CD4-positive, alpha-beta T cell treated with Interleukin-2 at 100 ng/mL for 4 hours (primary cell): ENCODE results near the gene IGSF9.

Experiments used
- DNase-seq: peaks from one replicate; pipeline ENCODE4 v3.0.0-alpha.2; 2020; ENCODE audit warnings: low spot score

The IGSF9 gene

DNA sequence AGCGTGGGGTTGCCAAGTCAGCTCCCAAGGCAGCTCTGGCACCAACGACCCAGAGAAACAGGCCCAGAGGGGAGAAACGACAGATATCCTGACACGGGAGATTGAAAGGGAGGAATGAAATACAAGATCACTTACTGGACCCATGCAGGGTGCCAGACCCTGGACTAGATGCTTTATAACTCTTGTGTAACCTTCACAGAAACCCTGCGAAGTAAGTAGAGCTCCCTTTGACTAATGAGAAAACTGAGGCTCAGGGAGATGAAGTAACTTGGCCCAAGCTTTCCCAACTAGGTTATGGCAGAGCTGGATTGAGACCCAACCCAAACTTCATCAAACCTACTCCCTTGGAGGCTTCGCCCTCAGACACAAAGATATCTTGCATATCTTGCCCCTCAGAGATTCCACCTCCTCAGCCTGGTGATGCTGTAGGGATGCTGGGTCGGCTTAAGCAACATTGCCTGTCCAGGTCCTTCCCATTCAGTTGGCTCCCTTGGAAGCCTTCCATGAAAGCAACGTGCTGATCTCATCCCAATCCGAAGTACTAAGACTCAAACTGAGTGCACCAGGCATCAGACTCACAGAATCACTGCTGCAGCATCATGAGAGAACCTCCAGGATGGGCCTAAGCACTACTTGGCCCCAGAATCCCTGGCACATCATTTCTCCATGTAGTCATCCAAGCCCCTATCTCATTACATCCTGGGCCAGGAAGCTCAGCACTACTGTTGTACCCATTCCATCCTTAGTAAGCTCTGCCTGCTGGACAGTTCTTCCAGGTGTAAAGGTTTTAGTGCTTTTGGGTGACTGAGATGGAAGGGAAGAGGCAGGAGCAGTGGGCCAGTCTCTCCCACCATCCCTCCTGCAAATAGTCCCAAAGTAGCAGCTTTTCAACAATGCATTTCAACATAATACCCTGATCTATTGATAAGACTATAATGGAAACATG lies 1.1 kb upstream of the IGSF9 start:
- no peak for DNase-seq

DNA sequence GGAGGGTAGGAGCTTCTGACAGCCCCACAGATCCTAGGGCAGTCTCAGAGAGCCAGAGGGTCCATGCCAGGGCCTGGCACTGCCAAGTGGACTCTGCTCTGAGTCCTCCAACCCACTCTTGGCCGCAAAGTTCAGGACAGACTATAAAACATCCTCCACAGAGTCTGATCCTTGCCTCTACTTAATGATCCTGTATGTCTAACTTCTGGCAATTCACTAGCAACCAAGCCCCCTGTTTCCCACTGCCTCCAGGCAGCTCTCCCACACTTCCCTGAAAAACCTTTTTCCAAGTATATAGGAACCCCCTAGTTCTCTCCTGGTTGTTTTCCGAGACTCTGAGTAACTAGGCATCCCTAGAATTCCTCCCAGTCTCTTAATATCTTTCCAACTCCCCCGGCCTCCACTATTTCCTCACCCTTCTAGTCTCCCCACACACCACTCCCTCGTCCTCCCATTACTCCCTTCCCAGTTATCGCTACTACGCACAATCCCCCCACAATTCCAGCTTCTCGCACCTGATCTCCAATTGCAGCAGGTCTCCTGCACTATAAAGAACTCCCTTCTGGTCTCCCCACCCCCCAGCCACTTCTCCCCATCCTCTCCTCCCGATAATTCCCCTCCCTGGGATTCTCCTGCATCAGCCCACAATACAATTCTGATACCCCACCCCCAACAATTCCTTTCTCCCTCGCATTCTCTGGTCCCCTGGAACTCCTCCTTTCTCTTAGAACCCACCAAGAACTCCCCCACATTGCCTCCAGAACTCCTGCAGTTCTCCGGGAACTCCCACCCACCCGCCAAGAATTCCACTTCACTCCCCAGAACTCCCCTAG lies 574 bp downstream of the IGSF9 start:
- no peak for DNase-seq

DNA sequence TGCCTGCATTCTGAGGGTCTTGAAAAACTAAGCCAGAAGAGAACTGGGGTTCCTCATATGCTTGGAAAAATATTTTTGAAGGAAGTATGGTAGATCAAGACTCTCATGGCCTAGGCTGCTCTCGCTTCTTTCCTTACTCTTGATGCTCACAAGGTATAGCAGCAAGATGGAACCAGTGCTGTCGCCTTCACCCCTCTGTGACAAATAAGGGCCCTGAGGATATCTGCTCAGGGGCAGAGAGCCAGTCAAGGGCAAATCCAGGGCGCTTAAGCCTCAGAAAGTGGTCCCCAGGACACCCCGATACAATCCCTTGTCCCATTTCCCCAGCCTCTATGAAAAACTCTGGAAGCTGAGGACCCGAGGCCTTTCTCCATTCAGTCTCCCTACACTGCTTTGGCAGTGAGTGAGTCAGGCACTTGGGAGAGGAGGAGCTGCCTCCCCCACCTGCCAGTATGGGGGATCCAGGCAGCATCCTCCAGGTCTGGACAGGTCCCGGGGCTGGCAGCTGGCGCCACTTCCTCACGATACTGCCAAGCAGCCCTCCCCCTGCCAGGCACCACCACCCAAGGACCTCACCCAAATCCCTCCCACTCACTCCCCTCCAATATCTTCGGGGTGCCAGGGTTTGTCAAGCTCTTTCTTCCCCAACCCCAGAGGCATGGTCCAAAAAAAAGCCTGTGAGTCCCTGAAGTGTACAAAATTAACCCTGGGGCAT lies 1.3 kb downstream of the IGSF9 start:
- DNase-seq = no peak

DNA sequence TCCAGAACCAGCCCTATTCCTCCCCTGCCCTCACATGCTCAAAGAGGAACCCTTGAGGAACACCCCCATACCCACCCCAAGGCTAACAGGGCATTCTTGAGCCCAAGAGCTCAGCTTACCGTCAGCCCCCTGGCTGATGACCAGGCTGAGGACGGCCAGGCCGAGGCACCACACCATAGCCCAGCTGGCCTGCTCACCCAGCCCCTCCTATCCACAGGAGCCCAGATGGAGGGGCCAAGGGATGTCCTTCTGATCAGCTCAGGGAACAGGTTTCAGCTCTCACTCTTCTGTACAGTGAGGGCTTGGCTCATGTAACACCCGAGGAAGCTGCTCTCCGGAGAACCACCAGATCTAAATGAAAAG lies 2.2 kb downstream of the IGSF9 start:
- DNase-seq = no peak

DNA sequence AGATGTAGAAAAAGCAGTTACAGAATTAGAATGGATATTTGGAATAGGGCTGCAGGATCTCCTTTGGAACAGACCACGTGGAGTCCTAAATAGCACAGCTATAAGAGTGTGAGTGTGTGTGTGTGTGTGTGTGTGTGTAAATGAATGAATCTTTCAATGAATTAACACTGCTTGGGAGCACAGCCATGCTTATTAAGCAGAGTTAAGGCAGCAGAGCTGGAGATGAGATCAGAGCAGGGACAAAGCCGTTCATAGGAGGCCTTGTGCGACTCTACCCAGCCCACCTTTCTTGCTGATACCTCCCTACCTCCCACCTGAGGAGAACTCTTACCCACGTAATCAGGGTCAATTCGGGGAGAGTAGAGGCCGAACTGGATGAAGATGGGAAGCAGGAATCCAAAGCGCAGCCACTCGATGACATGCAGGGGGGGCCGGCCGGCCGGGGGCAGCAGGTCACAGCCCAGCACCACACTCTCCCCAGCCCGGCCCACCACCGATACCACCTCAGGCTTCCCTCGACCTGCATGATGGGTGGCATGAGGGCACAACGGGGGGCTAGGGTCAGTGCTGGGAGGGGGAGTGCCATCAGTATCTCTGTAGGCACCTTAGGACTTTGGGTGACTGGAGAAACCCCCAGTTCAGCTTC lies 2.7 kb downstream of the IGSF9 start:
- no peak for DNase-seq

DNA sequence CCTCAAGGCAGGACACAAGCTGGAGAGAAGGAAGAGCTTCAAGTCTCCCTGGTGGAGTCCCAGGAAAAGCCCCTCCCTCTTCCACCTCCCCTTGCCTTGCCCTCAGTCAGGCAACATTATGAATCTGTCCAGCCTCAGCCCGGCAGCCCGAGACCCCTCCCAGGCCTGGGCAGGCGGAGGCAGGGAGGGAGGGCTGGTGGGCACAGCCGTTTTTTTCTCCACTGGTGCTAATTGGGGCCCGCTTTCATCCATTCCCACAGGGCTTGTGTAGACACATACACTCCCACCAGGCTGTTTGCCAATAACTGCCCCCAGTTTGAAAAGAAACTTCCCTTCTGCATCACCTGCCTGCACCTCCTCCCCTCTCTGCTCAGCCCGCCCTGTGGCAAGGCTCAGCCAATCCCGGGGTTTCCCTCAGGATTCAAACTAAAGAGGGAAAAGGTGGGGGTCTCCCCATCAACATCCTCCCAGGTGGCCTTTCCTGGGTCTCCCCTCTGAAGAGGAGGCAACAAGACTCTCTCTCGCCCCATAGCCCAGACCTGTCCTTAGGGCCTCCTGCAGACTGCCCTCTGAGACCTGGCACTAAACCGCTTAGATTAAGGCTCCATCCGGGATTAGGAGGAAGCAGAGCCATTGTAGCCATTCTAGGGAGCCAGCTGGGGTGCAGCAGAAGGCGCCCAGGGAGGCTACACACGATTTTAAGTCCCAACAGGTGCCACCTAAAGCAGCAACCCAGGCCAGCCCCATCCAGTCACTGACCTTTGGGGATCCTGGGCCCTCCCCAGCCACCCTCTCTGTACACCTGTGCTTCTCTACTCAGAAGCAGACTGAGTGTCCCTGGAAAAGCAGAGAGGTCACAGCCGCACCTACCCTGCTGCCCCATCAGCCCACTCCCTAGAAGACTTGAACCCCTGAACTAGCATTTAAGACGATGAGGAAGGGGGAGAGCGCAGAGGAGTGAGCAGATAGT lies 3.5 kb downstream of the IGSF9 start:
- DNase-seq = no peak

DNA sequence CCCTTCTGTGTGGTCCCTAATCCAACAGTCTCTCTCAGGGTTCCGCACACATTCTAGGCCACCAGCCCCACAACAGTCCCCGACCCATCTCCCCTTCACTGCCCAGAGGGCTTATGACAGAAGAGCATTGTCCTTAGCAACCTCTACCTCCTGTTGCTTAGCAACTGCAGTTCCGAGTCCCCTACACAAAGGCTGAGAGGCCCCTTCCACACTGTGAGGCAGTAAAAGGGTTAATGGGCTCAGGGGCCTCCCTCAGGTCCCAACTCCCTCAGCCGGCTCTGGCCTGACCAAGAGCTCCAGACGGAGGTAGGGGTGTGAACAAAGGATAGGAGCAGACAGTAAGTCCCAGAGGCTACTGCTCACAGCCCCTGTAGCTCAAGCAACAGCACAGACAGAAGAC lies 4.3 kb downstream of the IGSF9 start:
- no peak for DNase-seq

DNA sequence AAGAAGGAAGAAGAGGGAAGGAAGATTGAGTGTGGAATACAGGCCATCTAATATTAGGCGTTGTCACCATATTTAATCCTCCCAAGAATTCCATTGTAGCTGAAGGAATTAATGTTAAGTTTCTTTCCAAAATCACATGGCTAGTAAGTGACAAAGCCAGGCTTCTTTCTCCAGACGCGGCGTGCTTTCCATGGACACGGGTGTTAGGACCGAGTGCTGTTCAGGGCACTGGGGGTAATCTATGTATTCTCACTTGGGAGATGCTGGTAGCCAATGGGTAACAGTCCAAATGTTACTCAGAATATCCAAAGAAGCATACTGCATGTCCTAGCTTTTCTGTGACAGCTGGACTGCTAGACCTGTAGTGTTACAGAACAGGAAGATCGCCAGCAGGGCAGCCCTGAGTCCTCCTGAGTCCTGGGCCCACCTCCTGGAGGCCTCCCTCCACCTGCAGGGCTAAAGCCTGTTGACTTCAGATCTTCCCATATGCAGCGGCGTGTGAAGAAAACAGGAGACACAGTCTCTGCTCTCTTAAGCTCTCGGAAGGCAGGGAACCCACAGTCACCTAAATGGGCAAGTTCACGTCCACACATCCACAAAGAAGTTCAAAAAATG lies 5.3 kb downstream of the IGSF9 start:
- no peak for DNase-seq

DNA sequence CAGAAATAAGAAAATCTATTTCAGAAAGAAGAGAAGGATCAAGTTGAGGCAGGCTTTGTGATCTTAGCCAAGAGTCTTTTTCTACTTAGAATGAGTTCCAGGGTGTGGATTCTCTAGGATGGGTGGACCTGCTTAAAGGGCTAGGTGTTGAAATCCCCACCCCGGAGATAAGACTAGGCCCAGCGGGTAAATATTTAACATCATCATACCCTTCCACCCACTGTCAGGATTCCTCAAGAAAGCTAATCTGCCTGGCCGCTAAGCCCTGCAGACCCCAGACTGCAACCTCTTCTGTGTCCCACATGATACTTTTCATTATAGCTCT lies 5.8 kb downstream of the IGSF9 start:
- no peak for DNase-seq

DNA sequence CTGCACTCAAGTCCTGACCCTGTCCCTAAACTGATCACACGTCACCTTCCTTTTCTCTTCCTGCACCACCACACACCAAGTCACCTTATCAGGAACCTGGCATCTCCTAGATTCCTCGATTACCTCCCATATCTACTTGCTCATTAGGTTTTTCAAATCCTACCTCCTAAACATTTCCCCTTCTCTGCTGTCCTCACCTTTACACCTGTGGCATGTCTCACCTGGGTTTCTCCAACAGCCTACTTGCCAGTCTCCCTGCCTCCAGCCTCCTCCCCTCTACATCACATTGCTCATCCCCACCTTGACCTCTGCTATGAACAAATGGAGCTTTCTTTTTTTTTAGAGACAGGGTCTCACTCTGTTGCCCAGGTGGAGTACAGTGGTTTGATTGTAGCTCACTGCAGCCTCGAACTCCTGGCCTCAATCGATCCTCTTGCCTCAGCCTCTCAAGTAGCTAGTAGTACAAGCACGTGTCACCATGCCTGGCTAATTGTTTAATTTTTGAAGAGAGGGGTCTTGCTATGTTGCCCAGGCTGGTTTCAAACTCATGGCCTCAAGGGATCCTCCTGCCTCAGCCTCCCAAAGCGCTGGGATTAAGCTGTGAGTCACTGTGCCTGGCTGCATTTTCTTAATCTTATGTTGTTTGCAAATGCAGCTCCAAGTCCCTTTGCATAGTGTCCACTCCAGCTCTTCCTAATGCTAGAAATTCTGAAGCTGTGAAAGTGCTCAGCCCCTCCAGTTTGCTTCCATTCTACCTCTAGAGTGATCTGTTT lies 6.3 kb downstream of the IGSF9 start:
- DNase-seq = no peak

DNA sequence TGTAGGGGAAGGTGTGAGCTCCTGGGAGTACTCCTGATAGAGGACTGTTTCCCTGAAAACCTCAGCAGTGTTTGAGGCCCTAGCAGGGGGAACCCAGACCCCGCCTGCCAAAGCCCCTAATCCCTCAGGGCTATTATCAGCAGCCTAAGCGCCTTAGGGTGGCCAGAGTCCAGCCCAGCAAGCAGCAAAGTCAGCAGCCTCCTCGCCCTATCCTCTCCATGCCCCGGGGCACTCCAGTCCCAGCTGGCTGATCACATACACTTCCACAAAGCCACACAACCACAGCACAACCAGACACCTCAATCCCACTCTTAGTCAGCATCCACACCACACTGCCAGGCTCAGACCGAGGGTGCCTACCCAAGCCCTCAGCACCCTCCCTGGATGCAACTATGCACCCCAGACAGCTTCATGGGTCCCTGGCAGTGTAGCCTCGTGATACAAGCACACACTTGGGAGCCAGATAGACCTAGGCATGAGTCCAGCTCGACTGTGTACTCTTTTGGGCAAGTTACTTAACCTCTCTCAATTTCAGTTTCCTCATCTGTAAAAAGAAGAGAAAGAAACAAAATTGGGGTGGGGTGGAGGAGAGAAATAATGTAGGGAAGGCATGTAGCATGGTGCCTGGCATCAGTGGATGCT lies 7.1 kb downstream of the IGSF9 start:
- DNase-seq = no peak

DNA sequence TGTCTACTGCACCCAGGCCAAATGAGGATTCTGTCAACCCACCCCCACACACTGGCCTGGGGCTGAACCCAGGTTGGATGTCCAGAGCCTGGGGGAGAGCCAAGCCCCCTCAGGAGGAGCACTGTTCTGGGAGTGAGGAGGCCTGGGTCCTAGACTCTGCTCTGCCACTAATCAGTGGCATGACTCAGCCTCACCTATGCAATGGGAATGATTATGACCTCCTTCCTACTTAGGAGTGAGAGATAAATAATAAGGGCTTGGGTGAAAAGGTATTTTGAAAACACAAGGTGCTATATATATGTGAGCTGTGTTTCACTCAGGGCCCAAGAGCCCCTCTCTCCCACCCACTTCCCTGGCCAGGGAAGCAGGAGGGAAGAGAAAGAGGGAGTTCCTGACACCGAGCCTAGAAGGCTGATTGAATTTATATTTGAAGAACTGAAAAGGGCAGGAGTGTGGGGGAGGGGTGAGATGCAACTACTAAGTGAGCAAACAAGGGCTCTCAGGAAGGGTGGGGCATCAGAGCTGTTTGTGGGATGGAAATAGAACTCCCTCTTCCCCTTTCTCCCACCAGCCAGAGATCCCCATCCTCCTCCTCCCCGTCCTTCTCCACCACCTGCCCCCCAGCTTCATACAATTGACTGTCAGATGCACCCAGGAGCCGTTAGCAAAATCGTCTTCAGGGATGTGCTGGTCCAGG lies 8.2 kb downstream of the IGSF9 start:
- DNase-seq = no peak

DNA sequence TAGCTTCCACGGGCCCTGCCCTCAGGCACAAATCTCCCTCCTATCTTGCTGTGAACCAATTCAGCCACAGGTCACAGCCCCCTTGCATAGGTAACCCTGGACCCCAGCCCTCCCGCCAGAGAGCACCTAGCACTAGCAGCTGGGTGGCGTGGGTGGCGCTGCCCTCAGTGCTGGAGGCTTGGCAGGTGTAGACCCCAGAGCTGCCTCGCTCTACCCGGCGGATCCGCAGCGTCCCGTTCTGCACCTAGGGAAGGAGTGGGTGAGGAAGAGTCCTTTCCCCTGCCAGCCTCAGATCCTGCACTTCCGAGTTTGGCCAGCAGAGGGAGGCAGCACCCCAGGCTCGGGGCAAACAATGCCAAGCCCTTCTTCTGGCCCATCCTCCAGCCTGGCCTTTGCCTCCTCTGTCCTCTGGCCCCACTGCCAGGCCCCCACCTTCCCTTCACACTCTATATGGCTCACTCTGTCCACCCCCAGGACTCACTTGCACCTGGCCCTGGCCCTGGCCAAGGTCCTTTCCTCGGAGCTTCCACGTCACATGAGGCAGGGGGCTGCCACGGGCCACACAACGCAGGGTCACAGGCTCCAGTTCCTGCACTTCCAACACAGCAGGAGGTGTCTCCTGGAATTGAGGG lies 9.0 kb downstream of the IGSF9 start:
- DNase-seq = peak; percentile 85

DNA sequence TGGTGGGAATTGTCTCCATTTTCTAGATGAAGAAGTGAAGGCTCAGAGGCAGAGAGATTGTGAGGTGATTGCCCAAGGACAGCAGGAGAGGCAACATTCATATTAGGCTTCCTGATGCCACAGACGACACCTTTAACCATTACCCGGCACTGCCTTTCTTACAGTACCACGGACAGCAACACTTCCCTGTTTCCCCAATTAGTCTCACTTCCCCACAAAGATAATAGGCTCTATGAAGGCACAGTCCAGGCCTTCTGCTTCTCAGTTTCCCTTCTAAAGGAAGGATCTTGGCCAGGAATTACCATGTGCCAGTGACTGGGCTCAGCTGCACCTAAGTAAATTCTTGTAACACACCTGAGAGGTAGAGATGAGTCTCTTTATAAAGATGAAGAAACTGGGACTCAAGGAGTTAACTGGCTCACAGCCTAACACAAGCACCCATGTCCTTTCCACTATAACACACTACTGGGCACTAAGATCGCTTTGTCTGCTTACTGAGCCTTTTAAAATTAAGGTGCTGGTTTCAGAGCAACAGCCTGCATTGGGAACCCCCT lies 9.6 kb downstream of the IGSF9 start:
- DNase-seq = no peak

DNA sequence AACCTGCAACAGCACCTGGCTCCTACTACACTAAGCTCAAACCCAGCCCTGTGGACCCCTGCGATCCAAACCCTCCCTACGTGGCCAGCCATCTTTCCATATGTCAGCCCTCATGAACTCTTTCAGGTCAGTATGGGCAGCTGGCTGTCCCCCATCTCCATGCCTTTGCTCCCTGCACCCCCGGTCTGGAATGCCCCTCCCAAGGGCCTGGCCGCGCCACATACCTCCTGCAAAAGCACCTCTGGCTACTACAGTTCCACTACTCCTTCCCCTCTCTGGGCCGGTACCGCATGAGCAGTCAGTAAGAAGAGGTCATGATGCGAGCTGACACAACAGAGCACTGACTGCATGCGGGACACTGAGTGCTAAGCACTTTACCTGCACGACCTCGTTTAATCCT lies 10.1 kb downstream of the IGSF9 start:
- no peak for DNase-seq

DNA sequence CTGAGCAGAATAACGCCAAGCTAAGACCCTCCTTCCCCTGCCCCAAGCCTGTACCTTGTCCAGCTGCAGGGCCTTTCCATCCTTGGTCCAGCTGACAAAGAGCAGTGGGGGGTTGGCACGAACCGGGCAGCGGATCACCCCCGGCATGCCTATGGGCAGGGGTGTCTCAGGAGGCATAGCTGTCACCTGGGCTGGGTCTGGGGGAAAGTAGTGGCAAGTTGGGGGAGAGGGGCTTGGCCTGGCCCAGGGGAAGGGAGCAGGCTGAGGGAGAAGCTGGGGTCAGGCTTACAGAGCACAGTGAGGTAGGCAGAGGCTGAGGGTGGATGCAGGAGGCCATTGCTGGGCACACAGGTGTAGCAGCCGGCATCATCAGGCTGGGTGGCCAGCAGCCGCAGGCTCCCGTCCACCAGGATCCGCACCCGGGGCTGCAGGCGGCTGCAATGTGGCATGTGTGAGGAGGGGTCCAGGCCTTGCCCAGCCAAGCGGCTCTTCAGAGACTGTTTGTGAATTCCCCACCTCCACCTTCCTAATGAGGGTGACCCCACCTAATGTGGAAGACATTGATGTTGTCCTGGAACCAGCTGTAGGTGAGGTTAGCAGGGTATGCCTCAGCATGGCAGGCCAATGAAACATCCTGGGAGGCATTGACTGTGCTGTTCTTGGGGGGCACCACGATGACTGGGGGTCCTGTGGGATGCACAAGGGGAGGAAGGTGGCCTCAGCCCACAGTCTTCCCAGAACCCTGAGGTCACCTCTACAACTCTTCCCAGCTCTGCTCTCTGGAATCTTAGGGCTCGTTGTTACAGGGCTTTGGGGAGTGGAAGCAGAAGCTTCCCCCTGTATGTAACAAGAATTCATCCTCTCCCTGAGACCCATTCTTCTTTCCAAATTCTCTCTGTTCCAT lies 11.0 kb downstream of the IGSF9 start:
- DNase-seq = no peak

DNA sequence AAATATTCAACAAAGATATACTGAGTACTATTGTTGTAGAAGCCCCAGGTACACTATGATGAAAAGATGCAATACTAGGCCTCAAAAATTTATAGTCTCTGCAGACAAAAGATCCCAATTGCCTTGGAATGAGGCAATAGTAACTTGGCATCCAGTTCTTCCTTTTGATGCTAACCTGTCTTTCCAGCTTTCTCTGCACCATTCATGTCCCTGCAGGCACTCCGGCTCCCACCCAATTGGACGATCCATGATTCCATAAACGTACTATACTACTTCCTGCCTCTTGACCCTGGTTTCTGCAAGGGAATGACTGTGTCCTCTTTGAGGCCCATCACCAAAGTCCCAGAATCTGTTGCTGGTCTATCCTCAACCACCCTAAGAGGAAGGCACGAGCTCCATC lies 12.1 kb downstream of the IGSF9 start:
- no peak for DNase-seq
